ENCODE measurements around the gene HRH3.

Gene HRH3

GRCh38 chr20:62228982-62229545 lies 9.0 kb upstream of the HRH3 start:
- no peak for DNase-seq

GRCh38 chr20:62227977-62228958 lies 8.2 kb upstream of the HRH3 start:
- DNase-seq = no peak

- DNase-seq = no peak
Observed at GRCh38 chr20:62227591-62227976, 7.5 kb upstream of the HRH3 start.

GRCh38 chr20:62226707-62227590 lies 6.9 kb upstream of the HRH3 start:
- no peak for DNase-seq

GRCh38 chr20:62225820-62226635 lies 6.0 kb upstream of the HRH3 start:
- no peak for DNase-seq

GRCh38 chr20:62225026-62225425 lies 4.9 kb upstream of the HRH3 start:
- DNase-seq = no peak

- DNase-seq = no peak
Observed at GRCh38 chr20:62224113-62224855, 4.2 kb upstream of the HRH3 start.

GRCh38 chr20:62223571-62223970 lies 3.5 kb upstream of the HRH3 start:
- DNase-seq = no peak

GRCh38 chr20:62222972-62223371 lies 2.9 kb upstream of the HRH3 start:
- DNase-seq = no peak

- no peak for DNase-seq
Observed at GRCh38 chr20:62222266-62222850, 2.3 kb upstream of the HRH3 start.

- DNase-seq = no peak
Observed at GRCh38 chr20:62220666-62221568, 839 bp upstream of the HRH3 start.

GRCh38 chr20:62219101-62219991 lies 732 bp downstream of the HRH3 start:
- no peak for DNase-seq

- DNase-seq = no peak
Observed at GRCh38 chr20:62217913-62218773, 1.9 kb downstream of the HRH3 start.

- no peak for DNase-seq
Observed at GRCh38 chr20:62216636-62217566, 3.2 kb downstream of the HRH3 start.

- DNase-seq = no peak
Observed at GRCh38 chr20:62215991-62216635, 4.0 kb downstream of the HRH3 start.
